SJCRH30 (cell line): ENCODE results near the gene SLC27A5. TPM values are rescaled to one million over a fixed set of nuclear protein-coding genes. Genes with fewer than 3 reads are reported as not detected.
"Not testable (repeated sequence)": the region's sequence is repeated elsewhere in the genome, so short reads cannot be mapped to it uniquely, and the experiment has no call there.

Experiments
- DNase-seq, 2 experiments: peaks; one replicate each; pipeline ENCODE4 v3.0.0-alpha.2; 2015 to 2020
- H3K27ac ChIP-seq: fragments of 250-450 bp; sonication (Bioruptor Pico); 2 replicates; pipeline ENCODE4 v1.5.1; 2020; ENCODE audit warnings: mild to moderate bottlenecking, moderate library complexity
- H3K27me3 ChIP-seq: fragments of 250-450 bp; sonication (Bioruptor Pico); 2 replicates; pipeline ENCODE4 v1.5.1; 2020; ENCODE audit warnings: mild to moderate bottlenecking, moderate library complexity
- H3K36me3 ChIP-seq: fragments of 250-450 bp; sonication (Bioruptor Pico); 2 replicates; pipeline ENCODE4 v1.5.1; 2020; ENCODE audit warnings: mild to moderate bottlenecking, moderate library complexity
- H3K4me1 ChIP-seq: fragments of 250-450 bp; sonication (Bioruptor Pico); 2 replicates; pipeline ENCODE4 v1.5.1; 2020; ENCODE audit warnings: mild to moderate bottlenecking, moderate library complexity
- H3K4me3 ChIP-seq: fragments of 250-450 bp; sonication (Bioruptor Pico); 2 replicates; pipeline ENCODE4 v1.5.1; 2020; ENCODE audit warnings: mild to moderate bottlenecking, moderate library complexity
- H3K9me3 ChIP-seq: fragments of 250-450 bp; sonication (Bioruptor Pico); replicated peaks from 2 replicates; pipeline ENCODE4 v1.5.1; 2020; ENCODE audit warnings: mild to moderate bottlenecking, moderate library complexity
- total RNA-seq: library from RNA; depleted of rRNA; stranded (reverse); fragments of >200 nt; shearing (Covaris generic); gene quantifications from 2 replicates; pipeline ENCODE4 v1.2.3, GENCODE V29; 2014; rRNA removed

Gene SLC27A5
- total RNA-seq, 1 experiment from 2014 or later, result 1.0 TPM

DNA sequence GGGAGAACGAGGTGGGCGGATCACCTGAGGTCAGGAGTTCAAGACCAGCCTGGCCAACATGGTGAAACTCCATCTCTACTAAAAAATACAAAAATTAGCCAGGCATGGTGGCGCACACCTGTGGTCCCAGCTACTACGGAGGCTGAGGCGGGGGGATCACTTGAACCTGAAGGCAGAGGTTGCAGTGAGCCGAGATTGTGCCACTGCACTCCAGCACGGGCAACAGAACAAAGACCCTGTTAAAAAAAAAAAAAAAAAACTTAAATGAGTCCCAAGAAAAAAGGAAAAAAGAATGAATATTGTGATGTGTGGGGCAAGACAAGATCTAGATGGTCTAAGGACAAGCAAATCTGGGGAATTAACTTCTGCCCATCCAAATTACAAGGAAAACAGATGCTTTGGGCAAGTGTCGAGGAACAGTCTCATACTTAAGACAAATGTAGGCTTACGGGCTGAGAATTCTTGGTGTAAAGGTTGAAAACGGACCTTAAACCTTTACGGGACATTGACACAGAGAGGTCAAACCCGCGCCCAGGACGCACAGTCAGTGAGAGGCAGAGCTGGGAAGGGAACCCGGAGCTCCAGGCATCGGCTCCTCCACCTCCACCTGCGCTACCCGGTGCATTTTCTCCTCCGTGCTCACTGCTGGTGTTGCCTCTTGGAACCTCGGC, 45.6 kb downstream of the SLC27A5 start:
- peak overlapping the region; percentile 77 for H3K4me3 ChIP-seq
- H3K4me1 ChIP-seq, result 0 out of 2 replicates have a peak, but pooled peaks cover 2% of the 10 kb centered on the region
- H3K27ac ChIP-seq, result no peak overlapping the region
- DNase-seq, result no peak
- no peaks in the 10 kb centered on the region for H3K9me3 ChIP-seq
- no peaks in the 10 kb centered on the region for H3K36me3 ChIP-seq
- no peaks in the 10 kb centered on the region for H3K27me3 ChIP-seq

DNA sequence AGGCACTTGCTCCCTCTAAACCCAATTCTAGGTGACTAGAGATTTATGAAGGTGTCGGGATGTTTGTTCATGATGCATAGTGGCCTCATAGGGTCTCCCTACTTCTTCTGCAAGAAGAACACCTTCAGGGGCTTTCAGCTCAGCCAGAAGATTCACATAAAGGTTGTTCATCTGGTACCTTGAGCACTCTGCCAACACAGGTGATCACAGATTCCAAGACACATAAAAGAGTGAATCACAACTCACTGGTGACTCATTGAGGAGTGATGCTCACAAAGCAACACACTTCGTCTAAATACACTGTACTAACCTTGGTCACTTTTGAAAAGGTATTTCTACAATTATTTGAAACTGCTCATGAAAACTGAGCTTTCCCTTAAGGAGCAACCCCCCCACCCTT, 51.8 kb downstream of the SLC27A5 start:
- Histone ChIP-seq H3K36me3 (peaks cover 4% of the 10 kb centered on the region; the same call in 1 of the 2 replicates), H3K9me3 (no peaks in the 10 kb centered on the region)
- no peak for DNase-seq

DNA sequence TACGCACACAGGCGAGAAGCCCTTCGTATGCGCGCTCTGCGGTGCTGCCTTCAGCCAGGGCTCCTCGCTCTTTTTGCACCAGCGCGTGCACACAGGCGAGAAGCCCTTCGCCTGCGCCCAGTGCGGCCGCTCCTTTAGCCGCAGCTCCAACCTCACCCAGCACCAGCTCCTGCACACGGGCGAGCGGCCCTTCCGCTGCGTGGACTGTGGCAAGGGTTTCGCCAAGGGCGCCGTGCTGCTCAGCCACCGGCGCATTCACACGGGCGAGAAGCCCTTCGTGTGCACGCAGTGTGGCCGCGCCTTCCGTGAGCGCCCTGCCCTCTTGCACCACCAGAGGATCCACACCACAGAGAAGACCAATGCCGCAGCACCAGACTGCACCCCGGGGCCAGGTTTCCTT, 55.7 kb downstream of the SLC27A5 start:
- Histone ChIP-seq H3K9me3 (no peaks in the 10 kb centered on the region), H3K36me3 (peaks cover 4% of the 10 kb centered on the region; the same call in 1 of the 2 replicates), H3K4me3 (no peak overlapping the region), H3K27me3 (no peaks in the 10 kb centered on the region), H3K27ac (no peak overlapping the region), H3K4me1 (no peaks in the 10 kb centered on the region)
- DNase-seq, result no peak

More for the DNA sequence above, 51.8 kb downstream of the SLC27A5 start:
- Histone ChIP-seq H3K27me3 (no peaks in the 10 kb centered on the region), H3K27ac (no peak overlapping the region), H3K4me1 (no peaks in the 10 kb centered on the region), H3K4me3 (no peak overlapping the region)

DNA sequence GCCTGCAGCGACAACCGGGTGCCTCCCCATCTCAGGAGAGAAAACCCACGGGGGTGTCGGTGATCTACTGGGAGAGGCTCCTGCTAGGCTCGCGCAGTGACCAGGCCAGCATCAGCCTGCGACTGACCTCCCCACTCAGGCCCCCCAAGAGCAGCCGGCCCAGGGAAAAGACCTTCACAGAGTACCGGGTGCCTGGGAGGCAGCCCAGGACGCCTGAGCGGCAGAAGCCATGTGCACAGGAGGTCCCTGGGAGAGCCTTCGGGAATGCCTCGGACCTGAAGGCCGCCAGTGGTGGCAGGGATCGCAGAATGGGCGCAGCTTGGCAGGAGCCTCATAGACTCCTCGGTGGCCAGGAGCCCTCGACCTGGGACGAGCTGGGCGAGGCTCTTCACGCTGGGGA, 56.5 kb downstream of the SLC27A5 start:
- Histone ChIP-seq H3K36me3 (peaks cover 4% of the 10 kb centered on the region; the same call in 1 of the 2 replicates), H3K9me3 (no peaks in the 10 kb centered on the region), H3K4me1 (no peaks in the 10 kb centered on the region), H3K4me3 (no peak overlapping the region), H3K27ac (no peak overlapping the region), H3K27me3 (no peaks in the 10 kb centered on the region)
- no peak for DNase-seq

DNA sequence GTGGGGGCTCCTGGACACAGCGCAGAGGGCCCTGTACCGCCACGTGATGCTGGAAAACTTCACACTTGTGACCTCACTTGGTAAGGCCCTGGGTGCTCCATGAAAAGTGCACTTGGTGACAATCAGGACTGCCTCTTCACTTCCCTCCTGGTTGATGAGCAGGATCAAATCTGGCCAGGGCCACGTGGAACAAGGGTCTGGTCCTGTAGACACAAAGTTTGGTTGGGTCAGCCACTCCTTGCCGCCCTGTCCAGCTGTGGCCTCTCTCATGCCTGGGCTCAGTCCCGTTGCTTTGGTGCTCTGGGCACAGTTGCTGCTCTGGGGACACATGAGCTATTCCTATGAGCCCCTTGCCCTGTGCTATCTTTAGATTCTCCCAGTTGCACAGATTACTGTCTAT, 58.0 kb downstream of the SLC27A5 start:
- H3K9me3 ChIP-seq, result peaks cover 7% of the 10 kb centered on the region; the same call in 1 of the 2 replicates
- no peaks in the 10 kb centered on the region for H3K27me3 ChIP-seq
- no peaks in the 10 kb centered on the region for H3K4me1 ChIP-seq
- peaks cover 4% of the 10 kb centered on the region; the same call in 1 of the 2 replicates for H3K36me3 ChIP-seq
- no peak for DNase-seq
- no peak overlapping the region for H3K27ac ChIP-seq
- H3K4me3 ChIP-seq, result no peak overlapping the region

DNA sequence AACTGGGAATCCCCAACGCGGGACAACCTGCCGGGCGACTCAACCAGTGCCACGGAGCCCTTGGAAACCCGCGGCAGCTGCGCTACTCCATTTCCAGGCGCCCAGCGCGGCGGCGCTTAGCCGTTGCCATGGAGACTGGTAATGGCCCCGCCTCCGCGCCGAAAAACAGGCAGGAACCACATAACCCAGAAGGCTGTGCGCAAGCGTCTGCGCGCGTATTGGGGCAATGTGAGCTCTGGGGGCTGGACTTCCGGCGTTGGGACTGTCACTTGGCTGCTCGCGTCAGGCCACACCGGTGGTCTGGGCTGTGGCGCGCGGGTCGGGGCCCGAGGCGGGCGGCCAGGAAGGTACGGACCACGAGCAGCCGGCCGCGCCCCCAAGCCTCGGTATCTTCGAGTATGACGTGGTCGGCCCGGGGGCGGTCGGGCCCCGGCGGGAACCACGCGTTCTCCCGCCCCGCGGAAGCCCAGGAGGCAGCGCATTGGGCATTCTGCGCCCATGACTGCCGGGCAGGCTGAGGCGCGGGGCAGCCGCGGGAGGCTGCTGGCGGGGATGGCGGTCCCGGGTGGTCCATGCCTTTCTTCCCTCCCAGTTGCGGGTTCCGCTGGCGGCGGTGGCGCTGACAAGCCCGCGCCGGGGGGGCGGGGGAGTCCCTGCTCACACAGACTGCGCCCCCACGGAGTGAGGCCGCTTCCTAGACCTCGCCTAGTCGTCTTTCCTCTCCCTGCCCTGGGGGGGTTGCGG, 60.3 kb downstream of the SLC27A5 start, which contains the start of gene ZNF324B:
Gene ZNF324B, plus strand, starts transcription at position 265 of the 744 bp plus-strand sequence. CDS start 2,080 bp downstream, outside the sequence.
- no peaks in the 10 kb centered on the region for H3K4me1 ChIP-seq
- peaks cover 9% of the 10 kb centered on the region for H3K9me3 ChIP-seq
- no peaks in the 10 kb centered on the region for H3K27me3 ChIP-seq
- peak within 1 kb of the TSS; percentile 24; the same call in 1 of the 2 replicates for H3K27ac ChIP-seq
- H3K36me3 ChIP-seq, result peaks cover 3% of the 10 kb centered on the region; the same call in 1 of the 2 replicates
- peak within 1 kb of the TSS; percentile 91 for H3K4me3 ChIP-seq
- DNase-seq, result peak; percentile 97 to 98

DNA sequence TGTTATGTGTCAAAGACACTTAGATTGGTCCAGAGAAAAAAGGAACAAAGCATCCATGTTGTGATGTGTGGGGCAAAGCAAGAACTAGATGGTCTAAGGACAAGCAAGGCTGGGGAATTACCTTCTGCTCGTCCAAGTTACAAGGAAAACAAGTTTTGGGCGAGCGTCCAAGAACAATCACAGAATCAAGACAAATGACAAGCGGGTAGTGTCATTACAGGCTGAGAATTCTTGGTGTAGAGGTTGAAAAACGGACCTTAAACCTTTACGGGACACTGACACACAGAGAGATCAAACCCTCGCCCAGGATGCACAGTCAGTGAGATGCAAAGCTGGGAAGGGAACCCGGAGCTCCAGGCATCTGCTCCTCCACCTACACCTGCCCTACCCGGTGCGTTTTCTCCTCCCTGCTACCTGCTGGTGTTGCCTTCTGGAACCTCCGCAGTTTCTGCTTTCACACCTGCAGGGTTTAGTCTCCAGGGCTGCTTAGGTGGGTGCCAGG, 60.9 kb downstream of the SLC27A5 start:
- no peaks in the 10 kb centered on the region for H3K4me1 ChIP-seq
- no peak overlapping the region for H3K27ac ChIP-seq
- H3K36me3 ChIP-seq, result no peaks in the 10 kb centered on the region
- no peaks in the 10 kb centered on the region for H3K27me3 ChIP-seq
- peak overlapping the region; percentile 91 for H3K4me3 ChIP-seq
- DNase-seq, result no peak
- H3K9me3 ChIP-seq, result peaks cover 9% of the 10 kb centered on the region

DNA sequence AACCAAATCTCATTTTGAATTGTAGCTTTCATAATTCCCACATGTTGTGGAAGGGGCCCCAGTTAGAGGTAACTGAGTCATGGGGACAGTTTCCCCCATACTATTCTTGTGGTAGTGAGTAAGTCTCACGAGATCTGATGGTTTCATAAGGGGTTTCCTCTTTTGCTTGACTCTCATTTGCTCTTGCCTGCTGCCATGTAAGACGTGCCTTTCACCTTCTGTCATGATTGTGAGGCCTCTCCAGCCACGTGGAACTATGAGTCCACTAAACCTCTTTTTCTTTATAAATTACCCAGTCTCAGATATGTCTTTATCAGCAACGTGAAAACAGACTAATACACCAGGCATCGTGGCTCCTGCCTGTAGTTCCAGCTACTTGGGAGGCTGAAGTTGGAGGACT, 61.8 kb downstream of the SLC27A5 start:
- H3K27ac ChIP-seq, H3K9me3 ChIP-seq, H3K36me3 ChIP-seq, H3K27me3 ChIP-seq, H3K4me1 ChIP-seq, H3K4me3 ChIP-seq, DNase-seq: not testable (repeated sequence)

DNA sequence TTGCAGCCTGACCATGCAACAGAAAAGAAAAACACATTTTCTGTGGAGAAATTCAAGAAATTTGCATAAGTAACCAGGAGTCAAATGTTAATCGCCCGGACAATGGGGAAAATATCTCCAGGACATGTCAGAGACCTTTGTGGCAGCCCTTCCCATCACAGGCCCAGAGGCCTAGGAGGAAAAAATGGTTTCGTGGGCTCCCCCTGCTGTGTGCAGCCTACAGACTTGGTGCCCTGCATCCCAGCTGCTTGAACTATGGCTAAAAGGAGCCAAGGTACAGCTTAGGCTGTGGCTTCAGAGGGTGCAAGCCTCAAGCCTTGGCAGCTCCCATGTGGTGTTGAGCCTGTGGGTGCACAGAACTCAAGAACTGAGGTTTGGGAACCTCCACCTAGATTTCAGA, 62.9 kb downstream of the SLC27A5 start:
- H3K9me3 ChIP-seq, H3K27ac ChIP-seq, H3K36me3 ChIP-seq, DNase-seq, H3K4me1 ChIP-seq, H3K27me3 ChIP-seq, H3K4me3 ChIP-seq: not testable (repeated sequence)

Other genes starting within 250 kb of the SLC27A5 start
- gene ZNF8, start 233.0 kb downstream of the SLC27A5 start, total RNA-seq, result 12.7 and 13.4 TPM in 2 replicates
- 45.0 and 47.4 TPM in 2 replicates for gene ERVK3-1, start 206.6 kb downstream of the SLC27A5 start, total RNA-seq
- gene ZSCAN22, start 185.0 kb downstream of the SLC27A5 start, total RNA-seq, result 4.7 and 5.0 TPM in 2 replicates
- 9.7 and 10.2 TPM in 2 replicates for gene A1BG, start 158.5 kb downstream of the SLC27A5 start, total RNA-seq
- 0.45 and 0.73 TPM in 2 replicates for gene ZNF497, start 149.2 kb downstream of the SLC27A5 start, total RNA-seq
- 0.30 and 0.47 TPM in 2 replicates for gene ZNF837, start 131.0 kb downstream of the SLC27A5 start, total RNA-seq
- gene RPS5, start 124.7 kb downstream of the SLC27A5 start, total RNA-seq, result 1,942 and 2,376 TPM in 2 replicates
- gene RNF225, start 116.3 kb downstream of the SLC27A5 start, total RNA-seq, result 0.20 and 0.38 TPM in 2 replicates
- 12.2 and 13.8 TPM in 2 replicates for gene ZNF584, start 103.3 kb downstream of the SLC27A5 start, total RNA-seq
- gene ZNF132, start 71.8 kb downstream of the SLC27A5 start, total RNA-seq, result not detected in 2 replicates
- 6.4 and 6.7 TPM in 2 replicates for gene ZNF324B, start 60.4 kb downstream of the SLC27A5 start, total RNA-seq
- gene ZNF324, start 44.9 kb downstream of the SLC27A5 start, total RNA-seq, result 9.1 and 9.6 TPM in 2 replicates
- 6.1 and 6.7 TPM in 2 replicates for gene ZNF446, start 35.6 kb downstream of the SLC27A5 start, total RNA-seq
- 5.1 and 5.5 TPM in 2 replicates for gene ZBTB45, start 7.8 kb upstream of the SLC27A5 start, total RNA-seq
- gene TRIM28, start 32.1 kb upstream of the SLC27A5 start, total RNA-seq, result 586 and 615 TPM in 2 replicates
- 40.1 and 44.9 TPM in 2 replicates for gene CHMP2A, start 43.1 kb upstream of the SLC27A5 start, total RNA-seq
- 62.8 and 72.0 TPM in 2 replicates for gene UBE2M, start 46.6 kb upstream of the SLC27A5 start, total RNA-seq
- 6.0 and 6.5 TPM in 2 replicates for gene MZF1, start 61.3 kb upstream of the SLC27A5 start, total RNA-seq